H9 (cell line): Measurements from ENCODE around the gene POU2AF3. TPM values are rescaled to one million over a fixed set of nuclear protein-coding genes. Genes with fewer than 3 reads are reported as not detected.

Experiments
- DNase-seq: peaks from one replicate; pipeline ENCODE4 v3.0.0-alpha.2; 2017
- H2AFZ ChIP-seq: one replicate; pipeline ENCODE4 v1.6.1; 2013; ENCODE audit warnings: mild to moderate bottlenecking, low read length, control low read depth, moderate library complexity
- H2AK5ac ChIP-seq: 2 replicates; pipeline ENCODE4 v1.6.1; 2013; ENCODE audit warnings: low read length, control low read depth, mixed read lengths; ENCODE audit not compliant: insufficient read length
- H2BK120ac ChIP-seq: one replicate; pipeline ENCODE4 v1.6.1; 2013; ENCODE audit warnings: low read depth, mild to moderate bottlenecking, low read length, control low read depth, inconsistent platforms; ENCODE audit not compliant: poor library complexity, severe bottlenecking
- H2BK12ac ChIP-seq: 2 replicates; pipeline ENCODE4 v1.6.1; 2013; ENCODE audit warnings: low read length, control low read depth, mixed read lengths, low read depth; ENCODE audit not compliant: insufficient read length
- H2BK15ac ChIP-seq: 2 replicates; pipeline ENCODE4 v1.6.1; 2013; ENCODE audit warnings: low read depth, low read length, control low read depth
- H2BK20ac ChIP-seq: one replicate; pipeline ENCODE4 v1.6.1; 2013; ENCODE audit warnings: low read depth, mild to moderate bottlenecking, low read length, control low read depth, inconsistent platforms; ENCODE audit not compliant: poor library complexity, severe bottlenecking
- H2BK5ac ChIP-seq: 2 replicates; pipeline ENCODE4 v1.6.1; 2013; ENCODE audit warnings: low read length, control low read depth, mixed read lengths; ENCODE audit not compliant: insufficient read length
- H3K14ac ChIP-seq: 2 replicates; pipeline ENCODE4 v1.6.1; 2013; ENCODE audit warnings: low read length, control low read depth; ENCODE audit not compliant: insufficient read depth
- H3K18ac ChIP-seq: 2 replicates; pipeline ENCODE4 v1.6.1; 2013; ENCODE audit warnings: low read depth, mild to moderate bottlenecking, mixed read lengths, low read length, control low read depth; ENCODE audit not compliant: insufficient read length
- H3K23ac ChIP-seq: 2 replicates; pipeline ENCODE4 v1.6.1; 2013; ENCODE audit warnings: low read length, control low read depth, mixed read lengths, low read depth; ENCODE audit not compliant: insufficient read length
- H3K23me2 ChIP-seq: 2 replicates; pipeline ENCODE4 v1.6.1; 2013; ENCODE audit warnings: low read depth, mild to moderate bottlenecking, mixed read lengths, low read length, control low read depth; ENCODE audit not compliant: insufficient read length, poor library complexity, severe bottlenecking
- H3K27ac ChIP-seq: 2 replicates; pipeline ENCODE4 v1.5.1; 2013; ENCODE audit warnings: low read length, control low read depth, mixed read lengths, low read depth; ENCODE audit not compliant: insufficient read length
- H3K27me3 ChIP-seq: 2 replicates; pipeline ENCODE4 v1.6.1; 2013; ENCODE audit warnings: low read length, control low read depth, inconsistent platforms; ENCODE audit not compliant: insufficient read depth
- H3K4ac ChIP-seq: 2 replicates; pipeline ENCODE4 v1.6.1; 2013; ENCODE audit warnings: low read depth, mild to moderate bottlenecking, control low read depth, inconsistent platforms, low read length, moderate library complexity
- H3K4me1 ChIP-seq: 2 replicates; pipeline ENCODE4 v1.6.1; 2013; ENCODE audit warnings: low read length, control low read depth, inconsistent platforms; ENCODE audit not compliant: insufficient read depth
- H3K4me2 ChIP-seq: 2 replicates; pipeline ENCODE4 v1.6.1; 2013; ENCODE audit warnings: low read length, control low read depth, mixed read lengths; ENCODE audit not compliant: insufficient read length, insufficient read depth
- H3K56ac ChIP-seq: 2 replicates; pipeline ENCODE4 v1.6.1; 2013; ENCODE audit warnings: low read depth, mild to moderate bottlenecking, mixed read lengths, low read length, control low read depth; ENCODE audit not compliant: insufficient read length
- H3K79me1 ChIP-seq: 2 replicates; pipeline ENCODE4 v1.6.1; 2013; ENCODE audit warnings: low read depth, mild to moderate bottlenecking, moderate library complexity, low read length, control low read depth, inconsistent platforms; ENCODE audit not compliant: insufficient read depth, poor library complexity, severe bottlenecking
- H3K79me2 ChIP-seq: 2 replicates; pipeline ENCODE4 v1.6.1; 2013; ENCODE audit warnings: low read length, control low read depth, inconsistent platforms; ENCODE audit not compliant: insufficient read depth
- H3K9ac ChIP-seq: 2 replicates; pipeline ENCODE4 v1.6.1; 2013; ENCODE audit warnings: low read length, control low read depth, mixed read lengths; ENCODE audit not compliant: insufficient read length; ENCODE audit errors: extremely low read depth
- H3K9me3 ChIP-seq: one replicate; pipeline ENCODE4 v1.6.1; 2013; ENCODE audit warnings: low read depth, low read length, inconsistent platforms; ENCODE audit not compliant: control insufficient read depth
- H3T11ph ChIP-seq: one replicate; pipeline ENCODE4 v1.6.1; 2013; ENCODE audit warnings: mild to moderate bottlenecking, low read length, control low read depth, inconsistent platforms
- H4K20me1 ChIP-seq: one replicate; pipeline ENCODE4 v1.6.1; 2013; ENCODE audit not compliant: control insufficient read depth, insufficient read length, insufficient read depth
- H4K5ac ChIP-seq: 2 replicates; pipeline ENCODE4 v1.6.1; 2013; ENCODE audit warnings: low read depth, mild to moderate bottlenecking, mixed read lengths, low read length, control low read depth; ENCODE audit not compliant: insufficient read length
- H4K8ac ChIP-seq: replicated peaks from 2 replicates; pipeline ENCODE4 v1.6.1; 2013; ENCODE audit warnings: low read length, control low read depth, mixed read lengths, low read depth; ENCODE audit not compliant: insufficient read length
- H4K91ac ChIP-seq: 2 replicates; pipeline ENCODE4 v1.6.1; 2013; ENCODE audit warnings: low read depth, mild to moderate bottlenecking, moderate library complexity, mixed read lengths, low read length, control low read depth; ENCODE audit not compliant: insufficient read length
- H3K27ac Mint-ChIP-seq, 3 experiments: 2 replicates in 2 of 3; 3 replicates in 1 of 3; pipeline ENCODE4 v1.8.0; 2020 to 2021; ENCODE audit warnings: mixed read lengths in 3 of 3, mild to moderate bottlenecking in 1 of 3, moderate library complexity in 1 of 3
- H3K27me3 Mint-ChIP-seq: 2 replicates; pipeline ENCODE4 v1.8.0; 2021; ENCODE audit warnings: low read depth, mild to moderate bottlenecking, moderate library complexity, mixed read lengths
- H3K36me3 Mint-ChIP-seq, 3 experiments: 2 replicates in 2 of 3; 3 replicates in 1 of 3; pipeline ENCODE4 v1.8.0; 2020 to 2021; ENCODE audit warnings: low read depth in 3 of 3, mixed read lengths in 3 of 3; ENCODE audit not compliant: insufficient read depth in 1 of 3
- H3K4me1 Mint-ChIP-seq, 2 experiments: 2 replicates each; pipeline ENCODE4 v1.8.0; 2020; ENCODE audit warnings: mixed read lengths in 2 of 2
- H3K4me3 Mint-ChIP-seq, 2 experiments: 2 replicates in 1 of 2; 3 replicates in 1 of 2; pipeline ENCODE4 v1.8.0; 2020 to 2021; ENCODE audit warnings: mild to moderate bottlenecking in 2 of 2, mixed read lengths in 2 of 2, moderate library complexity in 1 of 2
- H3K9me3 Mint-ChIP-seq, 2 experiments: 2 replicates in 1 of 2; 3 replicates in 1 of 2; pipeline ENCODE4 v1.8.0; 2020; ENCODE audit warnings: mild to moderate bottlenecking in 2 of 2, mixed read lengths in 2 of 2, moderate library complexity in 1 of 2
- WGBS: extraction: QIAGEN DNeasy Blood & Tissue Kit; methylation state at CpG from one replicate; pipeline ENCODE4 v1.1.7; 2013; ENCODE audit warnings: missing lambda C conversion rate, low lambda C conversion rate, mixed read lengths; ENCODE audit not compliant: insufficient read length; ENCODE audit errors: extremely low coverage; 5-methylcytosine and 5-hydroxymethylcytosine counted together
- total RNA-seq: library from RNA; stranded (reverse); gene quantifications from 2 replicates; pipeline ENCODE4 v1.2.1, GENCODE V29; 2021
- TF ChIP-seq, protein P1 (sequence below): fragments of 200-600 bp; sonication (generic); conservative IDR thresholded peaks from 3 replicates; pipeline ENCODE4 v1.8.0; 2021; ENCODE audit warnings: antibody characterized with exemption, mild to moderate bottlenecking

The POU2AF3 gene
- total RNA-seq, 1 experiment from 2014 or later: 0.52 TPM

DNA sequence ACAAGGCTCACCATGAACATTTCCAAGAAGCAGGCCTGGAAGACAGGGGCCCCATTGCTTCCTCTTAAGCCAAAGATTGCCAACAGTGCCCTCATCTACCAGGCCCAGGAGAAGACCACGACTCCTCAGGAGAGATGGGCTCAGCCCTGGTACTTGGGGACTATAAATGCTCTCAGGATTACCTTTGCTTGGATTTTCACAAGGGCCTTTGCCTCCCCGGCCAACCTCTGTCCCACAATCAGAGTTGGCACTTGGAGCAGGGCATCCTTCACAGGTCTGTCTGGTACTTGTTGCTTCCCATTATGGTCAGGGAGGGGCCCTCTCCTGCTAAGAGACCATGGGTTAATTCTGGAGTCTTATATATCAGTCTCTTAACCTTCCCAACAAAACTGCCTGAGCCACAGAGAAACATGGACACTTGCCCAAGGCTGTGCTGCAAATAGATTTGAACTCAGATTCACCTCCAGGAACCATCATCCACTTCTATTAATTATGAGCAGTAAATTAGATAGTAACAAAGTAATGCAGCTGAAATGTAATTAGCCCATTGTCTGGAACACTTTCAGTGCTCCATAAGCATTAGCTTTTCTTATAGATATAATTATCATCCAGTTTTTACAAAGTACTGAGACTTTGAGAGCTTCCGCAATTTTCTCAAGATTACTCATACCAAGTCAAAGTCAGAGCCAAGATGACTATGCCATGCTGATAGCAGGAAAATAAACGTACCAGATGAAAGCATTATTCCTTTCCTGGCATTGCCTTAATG, 33.5 kb downstream of the POU2AF3 start:
- no peak overlapping the region; a peak in 1 of 7 replicates for H3K27ac Mint-ChIP-seq
- H3K4me3 Mint-ChIP-seq: no peak overlapping the region
- TF ChIP-seq, protein P1, sequence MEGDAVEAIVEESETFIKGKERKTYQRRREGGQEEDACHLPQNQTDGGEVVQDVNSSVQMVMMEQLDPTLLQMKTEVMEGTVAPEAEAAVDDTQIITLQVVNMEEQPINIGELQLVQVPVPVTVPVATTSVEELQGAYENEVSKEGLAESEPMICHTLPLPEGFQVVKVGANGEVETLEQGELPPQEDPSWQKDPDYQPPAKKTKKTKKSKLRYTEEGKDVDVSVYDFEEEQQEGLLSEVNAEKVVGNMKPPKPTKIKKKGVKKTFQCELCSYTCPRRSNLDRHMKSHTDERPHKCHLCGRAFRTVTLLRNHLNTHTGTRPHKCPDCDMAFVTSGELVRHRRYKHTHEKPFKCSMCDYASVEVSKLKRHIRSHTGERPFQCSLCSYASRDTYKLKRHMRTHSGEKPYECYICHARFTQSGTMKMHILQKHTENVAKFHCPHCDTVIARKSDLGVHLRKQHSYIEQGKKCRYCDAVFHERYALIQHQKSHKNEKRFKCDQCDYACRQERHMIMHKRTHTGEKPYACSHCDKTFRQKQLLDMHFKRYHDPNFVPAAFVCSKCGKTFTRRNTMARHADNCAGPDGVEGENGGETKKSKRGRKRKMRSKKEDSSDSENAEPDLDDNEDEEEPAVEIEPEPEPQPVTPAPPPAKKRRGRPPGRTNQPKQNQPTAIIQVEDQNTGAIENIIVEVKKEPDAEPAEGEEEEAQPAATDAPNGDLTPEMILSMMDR: no peak

More for the DNA sequence above, 33.5 kb downstream of the POU2AF3 start:
- H3K23ac ChIP-seq: no peak overlapping the region
- no peaks in the 10 kb centered on the region for H3K9me3 Mint-ChIP-seq
- H2BK120ac ChIP-seq: no peak overlapping the region
- H3K4me1 ChIP-seq: peaks cover 6% of the 10 kb centered on the region; the same call in 1 of the 2 replicates
- H2BK5ac ChIP-seq: no peak overlapping the region
- no peak overlapping the region for H3T11ph ChIP-seq
- H3K4ac ChIP-seq: no peak overlapping the region
- no peaks in the 10 kb centered on the region for H3K9me3 ChIP-seq
- H2AFZ ChIP-seq: no peak overlapping the region
- no peaks in the 10 kb centered on the region for H3K79me2 ChIP-seq
- no peak overlapping the region for H3K18ac ChIP-seq
- H3K56ac ChIP-seq: no peak overlapping the region
- WGBS: no CpG with 5 or more reads among the region's 4 CpGs
- no peak overlapping the region for H4K8ac ChIP-seq
- H4K5ac ChIP-seq: no peak overlapping the region
- no peak overlapping the region for H3K9ac ChIP-seq
- no peak overlapping the region for H2BK20ac ChIP-seq
- no peak overlapping the region for H2BK15ac ChIP-seq
- no peaks in the 10 kb centered on the region; the same call in none of the 2 replicates for H3K27me3 Mint-ChIP-seq
- no peaks in the 10 kb centered on the region for H3K79me1 ChIP-seq
- peaks cover 2% of the 10 kb centered on the region for H4K20me1 ChIP-seq
- H3K23me2 ChIP-seq: no peaks in the 10 kb centered on the region
- no peak overlapping the region for H3K4me2 ChIP-seq
- H3K27ac ChIP-seq: no peak overlapping the region
- no peaks in the 10 kb centered on the region for H3K36me3 Mint-ChIP-seq
- DNase-seq: no peak
- no peak overlapping the region for H2AK5ac ChIP-seq
- H3K27me3 ChIP-seq: no peaks in the 10 kb centered on the region
- H3K14ac ChIP-seq: no peak overlapping the region
- H2BK12ac ChIP-seq: no peak overlapping the region
- H3K4me1 Mint-ChIP-seq: peaks cover 19 to 21% of the 10 kb centered on the region in 2 experiments
- H4K91ac ChIP-seq: no peak overlapping the region
